NOMO-1 (cell line): ENCODE data around the gene ARFIP1.
"Not testable (repeated sequence)": the region's sequence is repeated elsewhere in the genome, so short reads cannot be mapped to it uniquely, and the experiment has no call there.

Experiments used
- DNase-seq, 2 experiments: peaks; one replicate each; lab custom pipeline; 2025; ENCODE audit not compliant: unreplicated experiment in 2 of 2; lab: John Stamatoyannopoulos, UW

The ARFIP1 gene

GRCh38 chr4:152843481-152844090 lies 63.8 kb downstream of the ARFIP1 start:
- DNase-seq = no peak

- DNase-seq = no peak
These were observed 67.6 kb downstream of the ARFIP1 start for GRCh38 chr4:152847376-152847775.

DNA sequence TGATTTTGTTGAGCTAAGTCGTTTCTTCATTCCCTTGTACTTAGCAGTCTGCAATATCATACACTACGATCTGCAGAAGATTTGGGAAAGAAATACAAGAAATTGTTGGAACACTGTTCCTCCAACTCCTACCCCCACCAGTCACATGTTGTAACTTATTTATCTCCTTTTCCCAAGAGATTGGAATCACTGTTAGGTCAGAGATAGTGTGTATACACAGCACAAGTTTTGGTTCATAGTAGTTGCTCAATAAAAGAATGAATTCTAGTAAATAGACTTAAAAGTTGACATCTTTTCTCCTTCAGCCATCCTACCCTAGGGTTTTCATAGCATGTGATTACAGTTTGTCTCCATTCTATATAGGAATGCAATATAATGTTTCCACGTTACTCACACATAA lies 68.8 kb downstream of the ARFIP1 start:
- DNase-seq = no peak

- DNase-seq = no peak
These were observed 69.6 kb downstream of the ARFIP1 start for GRCh38 chr4:152849350-152849749.

DNA sequence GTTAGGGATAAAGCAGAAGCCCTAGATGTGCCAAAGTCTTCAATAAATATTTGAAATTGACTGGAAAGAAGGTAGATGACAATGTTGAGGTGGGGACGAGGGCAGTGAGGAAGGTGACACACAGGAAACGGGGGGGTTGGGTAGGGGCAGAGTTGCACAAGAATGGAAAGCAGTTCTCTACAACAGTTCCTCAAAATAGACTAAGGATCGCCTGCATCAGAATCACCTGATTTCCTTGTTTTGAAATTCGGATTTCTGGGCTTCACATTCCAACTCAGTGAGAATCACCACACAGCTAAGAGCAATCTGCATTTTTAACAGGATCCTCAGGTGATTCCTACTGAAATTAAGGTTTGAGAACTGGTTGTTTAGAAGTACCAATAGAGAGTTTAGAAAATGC lies 70.6 kb downstream of the ARFIP1 start:
- peak; percentile 77 to 85 for DNase-seq

- DNase-seq = no peak
These were observed 71.5 kb downstream of the ARFIP1 start for GRCh38 chr4:152851226-152851625.

DNA sequence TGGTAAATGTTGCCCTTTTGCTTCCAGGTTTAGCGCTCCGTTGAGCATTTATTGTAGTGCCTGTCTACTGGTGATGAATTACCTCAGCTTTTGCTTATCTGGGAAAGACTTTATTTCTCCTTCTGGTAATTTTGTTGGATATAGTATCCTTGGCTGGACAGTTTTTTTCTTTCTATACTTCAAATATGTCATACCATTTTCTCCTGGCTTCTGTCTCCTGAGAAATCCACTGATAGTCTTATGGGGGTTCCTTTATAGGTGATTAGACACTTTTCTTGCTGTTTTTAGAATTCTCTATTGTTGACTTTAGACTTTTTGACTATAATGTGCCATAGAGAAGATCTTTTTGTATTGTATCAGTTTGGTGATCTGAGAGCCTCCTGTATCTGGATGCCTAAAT lies 73.5 kb downstream of the ARFIP1 start:
- no peak for DNase-seq

- DNase-seq = not testable (repeated sequence)
These were observed 74.3 kb downstream of the ARFIP1 start for GRCh38 chr4:152854016-152854415.

DNA sequence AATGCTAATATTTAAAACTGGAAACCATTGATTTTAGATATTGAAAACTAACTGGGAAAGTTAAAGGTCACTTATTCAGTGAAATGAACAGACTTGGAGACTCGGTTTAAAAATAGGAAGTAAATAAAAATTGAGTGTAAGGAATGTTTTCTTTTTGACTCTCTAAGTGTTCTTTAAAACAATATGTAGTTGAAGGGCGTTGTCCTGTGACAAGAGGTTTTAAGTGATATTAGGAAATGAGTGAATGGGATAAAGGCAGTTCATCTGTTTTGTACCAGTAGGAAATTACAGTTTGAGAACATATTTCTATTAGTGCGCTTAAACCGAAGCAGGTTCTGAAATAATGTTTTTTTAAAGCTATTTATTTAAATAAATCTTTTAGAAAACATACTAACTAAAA lies 77.2 kb downstream of the ARFIP1 start:
- DNase-seq = peak in 1 of 2 experiments; percentile 8

DNA sequence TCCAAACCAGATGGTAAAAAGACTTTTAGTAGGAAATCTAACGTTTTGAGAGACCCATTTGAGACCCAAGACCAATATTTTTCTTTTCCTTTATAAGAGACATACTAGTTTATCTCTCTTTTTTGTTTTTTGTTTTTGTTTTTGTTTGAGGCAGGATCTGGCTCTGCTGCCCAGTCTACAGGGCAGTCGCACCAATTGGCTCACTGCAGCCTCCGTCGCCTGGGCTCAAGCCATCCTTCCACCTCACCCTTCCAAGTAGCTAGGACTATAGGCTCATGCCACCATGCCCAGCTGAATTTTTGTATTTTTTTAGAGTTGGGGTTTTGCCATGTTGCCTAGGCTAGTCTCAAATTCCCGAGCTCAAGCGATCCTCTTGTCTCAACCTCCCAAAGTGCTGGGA lies 79.2 kb downstream of the ARFIP1 start:
- DNase-seq = no peak

GRCh38 chr4:152860046-152860445 lies 80.3 kb downstream of the ARFIP1 start:
- DNase-seq = no peak

DNA sequence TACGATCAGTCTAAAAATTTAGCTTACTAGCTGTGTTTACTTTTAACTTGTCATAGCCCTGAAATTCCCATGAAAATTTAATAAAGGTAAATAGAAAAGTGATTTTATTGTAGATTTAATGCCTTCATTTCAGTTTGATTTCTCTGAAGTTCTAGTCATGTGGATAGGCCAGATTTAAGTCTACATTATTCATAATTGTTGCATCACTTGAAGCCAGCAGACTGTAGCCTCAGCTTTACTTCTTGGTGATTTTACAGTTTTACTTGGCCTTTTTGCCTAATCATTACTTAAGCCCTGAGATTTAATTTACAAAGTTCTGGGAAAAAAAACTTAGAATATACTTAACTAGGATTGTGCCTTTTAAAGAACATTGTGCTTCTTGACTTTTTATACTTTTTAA lies 82.9 kb downstream of the ARFIP1 start:
- DNase-seq = no peak

DNA sequence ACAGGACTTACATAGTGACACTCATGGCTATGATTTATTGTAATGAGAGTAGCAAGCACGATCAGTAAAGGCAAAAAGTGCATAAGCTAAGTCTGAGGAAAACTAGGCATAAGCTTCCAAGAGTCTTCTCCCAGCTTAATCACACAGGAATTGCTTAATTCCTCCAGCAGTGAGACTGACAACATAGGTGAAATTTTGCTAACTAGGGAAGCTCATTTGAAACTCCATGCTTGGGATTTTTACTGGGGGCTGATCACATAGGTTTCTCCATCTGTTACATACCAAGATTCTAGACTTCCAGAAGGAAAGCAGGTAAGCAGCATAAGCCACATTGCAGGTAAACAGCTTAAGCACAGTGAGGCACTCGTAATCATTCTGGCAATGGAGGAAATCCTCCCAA lies 84.6 kb downstream of the ARFIP1 start:
- DNase-seq = no peak

- not testable (repeated sequence) for DNase-seq
These were observed 86.8 kb downstream of the ARFIP1 start for GRCh38 chr4:152866432-152866993.

DNA sequence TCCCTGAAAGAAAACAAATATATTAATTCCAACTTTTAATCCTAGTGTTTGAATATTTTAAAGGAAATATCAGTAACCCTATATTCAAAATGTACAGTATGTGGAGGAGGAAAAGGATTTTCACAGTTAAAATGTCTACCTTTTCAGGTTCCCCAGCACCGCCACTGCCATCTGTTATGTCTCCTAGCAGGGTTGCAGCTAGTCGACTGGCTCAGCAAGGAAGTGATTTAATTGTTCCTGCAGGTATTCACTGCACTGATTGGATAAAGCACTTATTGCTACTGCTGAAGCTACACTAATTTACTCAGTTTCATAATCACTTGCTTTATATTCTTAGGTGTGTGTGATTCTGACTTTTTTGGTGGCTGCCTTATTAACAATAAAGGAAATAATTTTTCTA lies 90.9 kb downstream of the ARFIP1 start:
- DNase-seq = no peak

DNA sequence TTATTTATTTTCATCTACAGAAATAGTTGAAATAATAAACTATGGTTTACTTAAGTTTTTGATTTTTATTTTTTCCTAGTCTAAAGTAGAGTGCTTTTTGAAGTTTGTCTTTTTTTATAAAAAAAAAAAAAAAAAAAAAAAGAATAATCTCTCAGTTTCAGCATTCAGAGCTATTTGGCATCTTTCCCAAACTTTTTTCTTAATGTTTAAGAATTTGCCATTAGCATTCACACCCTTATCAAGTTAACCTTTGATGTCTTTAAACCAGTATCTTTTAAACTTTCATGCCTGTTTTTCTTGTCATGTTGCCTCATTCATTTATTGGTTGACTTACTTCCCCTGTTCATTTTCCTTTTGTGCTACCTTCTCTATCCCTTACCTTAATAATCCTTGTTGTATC lies 95.5 kb downstream of the ARFIP1 start:
- DNase-seq = no peak

DNA sequence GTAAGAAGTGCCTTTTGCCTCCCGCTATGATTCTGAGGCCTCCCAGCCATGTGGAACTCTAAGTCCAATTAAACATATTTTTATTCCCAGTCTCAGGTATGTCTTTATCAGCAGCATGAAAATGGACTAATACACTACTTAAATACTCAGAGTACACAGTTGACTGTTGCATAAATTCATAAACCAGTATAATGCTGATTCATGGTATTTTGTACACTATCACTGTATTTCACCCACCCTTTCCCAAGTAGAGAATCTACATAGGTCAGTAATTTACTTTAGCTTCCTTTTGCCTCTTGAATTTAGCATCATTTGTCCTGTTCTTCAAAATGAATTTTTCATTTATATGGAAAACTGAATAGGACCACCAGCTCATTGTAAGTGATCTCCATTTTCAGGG lies 98.1 kb downstream of the ARFIP1 start:
- no peak for DNase-seq

- DNase-seq = peak in 1 of 2 experiments; percentile 29
These were observed 100.5 kb downstream of the ARFIP1 start for GRCh38 chr4:152880263-152880662.

DNA sequence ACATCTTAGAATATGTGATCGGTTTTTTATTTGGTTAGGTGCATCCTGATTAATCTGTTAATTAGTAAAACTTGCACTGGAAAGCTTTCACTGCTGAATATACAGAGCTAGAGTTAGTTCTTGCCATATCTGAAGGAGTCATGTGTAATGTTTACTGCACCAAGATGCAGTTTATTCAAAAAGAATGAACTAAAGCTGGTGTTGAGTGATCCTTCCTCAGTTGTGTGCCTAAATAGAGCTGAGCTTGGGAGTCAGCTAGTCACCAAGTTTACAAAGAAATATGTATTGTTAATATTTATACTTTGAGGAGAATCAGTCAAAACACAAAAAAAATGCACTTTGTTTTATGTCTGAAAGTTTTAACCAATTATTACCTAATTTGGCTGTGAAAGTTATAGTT lies 102.2 kb downstream of the ARFIP1 start:
- no peak for DNase-seq

DNA sequence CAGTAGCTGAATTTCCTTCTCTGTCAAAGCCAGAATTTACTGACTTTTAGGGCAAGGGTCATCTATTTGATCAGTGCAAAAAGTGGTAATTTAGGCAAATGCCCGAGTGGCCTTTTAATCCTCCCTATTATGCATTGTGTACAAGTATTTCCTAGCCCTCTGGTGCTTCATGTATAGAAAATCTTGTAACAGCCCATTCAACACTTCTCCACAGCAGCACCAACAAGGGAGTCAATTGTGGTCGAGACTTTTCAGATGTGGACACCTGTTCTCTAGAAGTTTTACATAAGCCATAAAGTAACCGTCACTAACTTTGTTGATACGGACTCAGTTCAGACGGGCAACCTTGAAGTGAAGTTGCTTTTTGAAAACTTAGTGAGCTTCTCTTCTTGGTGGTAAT lies 105.4 kb downstream of the ARFIP1 start:
- DNase-seq = no peak

GRCh38 chr4:152886201-152886600 lies 106.4 kb downstream of the ARFIP1 start:
- DNase-seq = no peak

GRCh38 chr4:152887981-152888380 lies 108.2 kb downstream of the ARFIP1 start:
- DNase-seq = no peak

GRCh38 chr4:152892974-152893373 lies 113.2 kb downstream of the ARFIP1 start:
- no peak for DNase-seq
